ENCODE results near the gene IRS1. TPM values are rescaled to one million over a fixed set of nuclear protein-coding genes. Genes with fewer than 3 reads are reported as not detected.

Gene IRS1
- total RNA-seq, 2 donors from 2014 or later = 14.6 to 15.8 TPM

DNA sequence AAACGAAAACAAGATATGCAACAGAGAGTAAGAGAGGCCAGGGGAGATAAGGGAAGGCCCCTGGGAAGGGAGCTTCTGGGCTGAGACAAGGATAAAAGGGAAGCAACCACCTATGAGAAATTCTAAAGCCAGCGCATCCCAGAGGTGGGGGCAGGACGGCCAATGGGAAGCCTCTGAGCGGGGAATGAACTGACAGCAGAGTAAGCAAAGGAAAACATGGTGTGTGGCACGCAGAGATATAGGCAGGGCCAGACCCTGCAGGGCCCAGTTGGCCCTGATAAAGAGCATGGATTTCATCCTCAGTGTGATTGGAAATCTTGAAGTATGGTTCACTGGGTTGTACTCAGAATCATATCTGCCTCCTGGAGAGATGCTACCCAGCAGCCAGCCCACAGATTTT, 78.7 kb downstream of the IRS1 start:
- TF ChIP-seq, protein P1, sequence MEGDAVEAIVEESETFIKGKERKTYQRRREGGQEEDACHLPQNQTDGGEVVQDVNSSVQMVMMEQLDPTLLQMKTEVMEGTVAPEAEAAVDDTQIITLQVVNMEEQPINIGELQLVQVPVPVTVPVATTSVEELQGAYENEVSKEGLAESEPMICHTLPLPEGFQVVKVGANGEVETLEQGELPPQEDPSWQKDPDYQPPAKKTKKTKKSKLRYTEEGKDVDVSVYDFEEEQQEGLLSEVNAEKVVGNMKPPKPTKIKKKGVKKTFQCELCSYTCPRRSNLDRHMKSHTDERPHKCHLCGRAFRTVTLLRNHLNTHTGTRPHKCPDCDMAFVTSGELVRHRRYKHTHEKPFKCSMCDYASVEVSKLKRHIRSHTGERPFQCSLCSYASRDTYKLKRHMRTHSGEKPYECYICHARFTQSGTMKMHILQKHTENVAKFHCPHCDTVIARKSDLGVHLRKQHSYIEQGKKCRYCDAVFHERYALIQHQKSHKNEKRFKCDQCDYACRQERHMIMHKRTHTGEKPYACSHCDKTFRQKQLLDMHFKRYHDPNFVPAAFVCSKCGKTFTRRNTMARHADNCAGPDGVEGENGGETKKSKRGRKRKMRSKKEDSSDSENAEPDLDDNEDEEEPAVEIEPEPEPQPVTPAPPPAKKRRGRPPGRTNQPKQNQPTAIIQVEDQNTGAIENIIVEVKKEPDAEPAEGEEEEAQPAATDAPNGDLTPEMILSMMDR (IDR thresholded peaks at IDR 0.05) = no peak
- DNase-seq (ENCODE audit: low spot score) = no peak
- Histone ChIP-seq H3K4me3 (no peak overlapping the region), H3K9me3 (no peaks in the 10 kb centered on the region), H3K4me1 (peaks cover 0 to 30% of the 10 kb centered on the region in 2 donors), H3K27me3 (no peaks in the 10 kb centered on the region), H3K27ac (no peak overlapping the region), H3K36me3 (no peaks in the 10 kb centered on the region)

DNA sequence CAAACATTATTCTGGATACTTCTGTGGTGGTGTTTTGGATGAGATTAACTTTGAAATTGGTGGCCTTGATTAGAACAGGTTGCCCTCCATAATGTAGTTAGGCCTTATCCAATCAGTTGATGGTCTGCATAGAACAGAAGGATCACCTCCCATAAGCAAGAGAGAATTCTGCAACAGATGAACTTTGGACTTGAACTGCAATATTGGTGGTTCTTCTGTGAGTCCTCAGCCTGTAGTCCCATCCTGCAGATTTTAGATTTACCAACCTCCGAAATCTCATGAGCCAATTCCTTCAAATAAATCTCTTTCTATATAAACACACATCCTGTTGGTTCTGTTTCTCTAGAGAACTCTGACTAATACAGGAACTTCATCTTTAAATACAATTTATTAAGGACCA, 81.9 kb downstream of the IRS1 start:
- Histone ChIP-seq H3K9me3 (no peaks in the 10 kb centered on the region), H3K4me3 (no peak overlapping the region), H3K27ac (no peak overlapping the region), H3K36me3 (no peaks in the 10 kb centered on the region), H3K4me1 (no peaks in the 10 kb centered on the region), H3K27me3 (no peaks in the 10 kb centered on the region)
- no peak for DNase-seq (ENCODE audit: low spot score)
- TF ChIP-seq, protein P1 (IDR thresholded peaks at IDR 0.05) = no peak

DNA sequence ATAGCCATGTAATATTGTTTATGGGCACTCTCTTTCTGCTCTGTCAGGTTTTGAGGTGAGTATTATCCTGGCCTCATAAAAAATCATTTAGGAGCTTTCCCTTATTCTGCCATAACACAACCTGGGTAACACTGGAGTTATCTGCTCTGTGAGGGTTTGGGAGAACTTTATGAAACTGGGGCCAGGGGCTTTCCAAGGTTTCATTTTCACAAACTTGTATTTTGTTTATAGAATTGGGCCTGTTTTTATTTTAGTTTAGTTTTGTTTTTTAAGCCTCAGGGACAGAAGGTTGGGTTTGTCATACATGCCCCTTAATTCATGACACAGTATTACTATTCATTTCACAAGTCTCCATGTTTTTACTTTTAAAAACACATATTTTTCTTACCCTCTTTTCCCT, 83.5 kb downstream of the IRS1 start:
- TF ChIP-seq, protein P1 (IDR thresholded peaks at IDR 0.05) = no peak
- Histone ChIP-seq H3K27ac (no peak overlapping the region), H3K4me1 (no peaks in the 10 kb centered on the region), H3K36me3 (no peaks in the 10 kb centered on the region), H3K9me3 (no peaks in the 10 kb centered on the region), H3K4me3 (no peak overlapping the region), H3K27me3 (no peaks in the 10 kb centered on the region)
- no peak for DNase-seq (ENCODE audit: low spot score)

- TF ChIP-seq, protein P1 (IDR thresholded peaks at IDR 0.05) = no peak
- no peak overlapping the region for H3K4me3 ChIP-seq
- DNase-seq (ENCODE audit: low spot score) = no peak
- H3K4me1 ChIP-seq = no peaks in the 10 kb centered on the region
- H3K9me3 ChIP-seq = no peaks in the 10 kb centered on the region
- H3K27ac ChIP-seq = no peak overlapping the region
- no peaks in the 10 kb centered on the region for H3K36me3 ChIP-seq
- H3K27me3 ChIP-seq = no peaks in the 10 kb centered on the region
These were observed 84.2 kb downstream of the IRS1 start for GRCh38 chr2:226715347-226715990.

DNA sequence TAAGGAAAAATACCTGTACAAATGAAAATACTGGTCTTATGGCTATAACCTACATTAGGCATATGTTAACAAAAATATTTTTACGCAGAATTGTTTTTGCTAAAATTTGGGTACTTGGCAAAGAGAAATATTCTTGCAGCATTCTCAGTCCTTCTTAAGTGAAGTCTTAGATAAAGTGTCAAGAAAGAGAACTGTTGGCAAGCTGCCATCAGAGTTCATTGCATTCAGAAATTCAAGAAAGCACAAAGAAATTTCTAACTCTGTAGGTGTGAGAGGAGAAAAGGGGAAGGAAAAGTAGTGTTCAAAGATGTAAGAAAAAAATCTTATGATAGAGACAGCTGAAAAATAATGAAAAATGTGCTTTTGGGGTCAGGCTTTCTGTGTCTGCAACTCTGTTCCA, 86.7 kb downstream of the IRS1 start:
- no peak for DNase-seq (ENCODE audit: low spot score)
- Histone ChIP-seq H3K9me3 (no peaks in the 10 kb centered on the region), H3K4me3 (no peak overlapping the region), H3K27ac (no peak overlapping the region), H3K36me3 (no peaks in the 10 kb centered on the region), H3K4me1 (no peaks in the 10 kb centered on the region), H3K27me3 (no peaks in the 10 kb centered on the region)
- TF ChIP-seq, protein P1 (IDR thresholded peaks at IDR 0.05) = no peak
